Limb (tissue), 2 donors: ENCODE measurements around the gene PRKAR2A.
"Not testable (repeated sequence)": the region's sequence is repeated elsewhere in the genome, so short reads cannot be mapped to it uniquely, and the experiment has no call there.

Experiments
- DNase-seq, 2 donors: peaks; one replicate each; pipeline ENCODE4 v3.0.0-alpha.2; 2016; ENCODE audit errors: extremely low spot score in 2 of 2

The PRKAR2A gene

GRCh38 chr3:48837163-48837562, 10.5 kb downstream of the PRKAR2A start:
- no peak for DNase-seq

GRCh38 chr3:48835650-48836366, 11.9 kb downstream of the PRKAR2A start:
- DNase-seq, result no peak

- DNase-seq, result no peak
Observed at GRCh38 chr3:48832684-48833083, 15.0 kb downstream of the PRKAR2A start.

- no peak for DNase-seq
Observed at GRCh38 chr3:48830715-48831114, 17.0 kb downstream of the PRKAR2A start.

DNA sequence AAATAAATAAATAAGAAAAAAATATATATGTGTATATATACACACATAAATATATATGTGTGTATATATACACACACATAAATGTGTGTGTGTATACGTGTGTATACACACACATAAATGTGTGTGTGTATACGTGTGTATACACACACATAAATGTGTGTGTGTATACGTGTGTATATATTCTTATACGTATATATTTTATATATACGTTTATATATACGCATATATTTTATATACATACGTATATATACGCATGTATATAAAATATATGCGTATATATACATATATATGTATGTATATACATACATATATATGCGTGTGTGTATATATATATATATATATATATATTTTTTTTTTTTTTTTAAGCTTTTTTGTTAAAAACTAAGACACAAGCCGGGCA, 18.1 kb downstream of the PRKAR2A start:
- not testable (repeated sequence) for DNase-seq

DNA sequence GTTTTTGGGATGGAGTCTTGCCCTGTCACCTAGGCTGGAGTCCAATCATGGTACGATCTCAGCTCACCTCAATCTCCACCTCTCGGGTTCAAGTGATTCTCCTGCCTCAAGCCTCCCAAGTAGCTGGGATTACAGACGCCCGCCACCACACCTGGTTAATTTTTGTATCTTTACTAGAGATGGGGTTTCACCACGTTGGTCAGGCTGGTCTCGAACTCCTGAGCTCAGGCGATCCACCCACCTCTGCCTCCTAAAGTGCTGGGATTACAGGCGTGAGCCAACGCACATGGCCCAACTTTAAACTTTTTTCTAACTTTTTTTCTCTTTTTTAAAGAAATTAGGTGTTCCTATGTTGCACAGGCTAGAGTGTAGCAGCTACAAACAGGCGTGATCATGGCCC, 19.8 kb downstream of the PRKAR2A start:
- not testable (repeated sequence) for DNase-seq

- no peak for DNase-seq
Observed at GRCh38 chr3:48826451-48826850, 21.2 kb downstream of the PRKAR2A start.

GRCh38 chr3:48820612-48821324, 26.9 kb downstream of the PRKAR2A start:
- no peak for DNase-seq

- DNase-seq, result no peak
Observed at GRCh38 chr3:48819234-48820221, 28.1 kb downstream of the PRKAR2A start.

DNA sequence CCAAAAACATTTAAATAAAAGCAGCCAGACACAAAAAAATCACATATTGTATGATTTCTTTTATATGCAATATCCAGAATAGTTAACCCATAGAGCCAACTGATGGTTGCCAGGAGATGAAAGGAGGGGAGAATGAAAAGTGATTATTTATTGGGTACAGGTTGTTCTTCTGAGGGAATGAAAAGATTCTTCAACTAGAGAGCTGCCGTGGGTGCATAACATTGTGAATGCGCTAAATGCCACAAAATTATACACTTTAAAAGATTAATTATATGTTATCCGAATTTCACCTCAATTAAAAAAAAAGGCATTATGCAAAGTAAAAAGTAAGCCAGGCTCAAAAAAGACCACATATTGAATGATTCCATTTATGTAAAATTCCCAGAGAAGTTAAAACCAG, 36.1 kb downstream of the PRKAR2A start:
- DNase-seq, result no peak

GRCh38 chr3:48804930-48805329, 42.7 kb downstream of the PRKAR2A start:
- no peak for DNase-seq

- DNase-seq, result not testable (repeated sequence)
Observed at GRCh38 chr3:48800831-48801230, 46.8 kb downstream of the PRKAR2A start.

- DNase-seq, result no peak
Observed at GRCh38 chr3:48798998-48799397, 48.7 kb downstream of the PRKAR2A start.

DNA sequence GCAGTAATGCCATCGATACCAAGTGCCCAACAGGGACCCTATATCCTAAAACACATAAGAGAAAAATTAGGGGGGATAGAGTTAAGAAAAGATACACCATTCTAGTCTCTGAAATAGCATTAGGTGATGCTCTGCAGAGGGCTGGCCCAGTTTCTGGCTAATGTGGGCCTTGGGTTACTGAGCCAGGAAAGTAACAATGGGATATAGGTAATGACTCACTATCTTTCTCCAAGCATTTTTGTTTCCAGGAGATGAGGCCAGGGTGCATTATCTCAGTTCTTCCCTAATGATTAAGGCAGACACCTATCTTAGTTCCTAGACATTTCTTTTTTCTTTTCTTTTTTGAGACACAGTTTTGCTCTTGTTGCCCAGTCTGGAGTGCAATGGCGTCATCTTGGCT, 50.0 kb downstream of the PRKAR2A start:
- DNase-seq, result no peak

DNA sequence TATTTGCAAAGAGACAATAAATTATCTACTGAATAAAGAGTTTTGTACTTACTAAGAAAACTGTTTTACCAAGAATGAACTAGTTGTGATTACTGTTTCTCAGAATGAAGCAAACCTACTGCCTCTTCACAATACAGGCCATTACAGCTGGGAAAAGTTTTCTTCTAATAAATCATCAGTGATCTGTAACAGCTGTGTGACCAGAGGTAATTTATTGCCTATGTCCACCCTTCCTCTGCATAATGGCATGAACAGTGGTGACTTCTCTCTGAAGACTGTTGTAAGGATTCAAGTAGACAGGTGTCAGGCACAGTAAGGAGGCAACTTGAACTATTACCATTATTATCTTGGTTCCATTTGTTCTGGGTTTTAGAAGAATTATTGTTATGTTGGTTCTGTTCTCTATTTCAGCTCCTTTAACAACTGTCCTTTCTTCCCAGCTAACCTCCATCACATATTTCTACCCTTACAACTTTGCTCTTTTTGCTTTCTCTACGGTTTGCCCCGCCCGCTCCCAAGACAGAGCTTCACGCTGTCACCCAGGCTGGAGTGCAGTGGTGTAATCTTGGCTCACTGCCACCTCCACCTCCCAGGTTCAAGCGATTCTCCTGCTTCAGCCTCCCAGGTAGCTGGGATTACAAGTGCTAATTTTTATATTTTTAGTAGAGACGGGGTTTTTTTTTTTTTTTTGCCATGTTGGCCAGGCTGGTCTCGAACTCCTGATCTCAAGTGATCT, 51.5 kb downstream of the PRKAR2A start:
- DNase-seq, result no peak

DNA sequence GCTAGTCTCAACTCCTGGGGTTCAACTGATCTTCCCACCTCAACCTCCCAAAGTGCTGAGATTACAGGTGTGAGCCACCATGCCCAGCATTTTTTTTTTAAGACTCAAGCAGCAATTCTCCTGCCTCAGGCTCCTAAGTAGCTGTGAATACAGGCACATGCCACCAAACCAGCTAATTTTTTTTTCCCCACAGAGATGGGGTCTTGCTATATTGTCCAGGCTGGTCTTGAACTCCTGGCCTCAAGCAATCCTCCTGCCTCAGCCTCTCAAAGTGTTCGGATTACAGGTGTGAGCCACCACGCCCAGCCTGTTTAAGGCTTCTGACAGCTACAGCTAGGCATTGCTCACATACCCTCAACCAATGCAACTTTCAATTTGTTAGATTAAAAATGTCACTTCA, 54.2 kb downstream of the PRKAR2A start:
- not testable (repeated sequence) for DNase-seq

GRCh38 chr3:48789665-48790064, 58.0 kb downstream of the PRKAR2A start:
- DNase-seq, result no peak

- no peak for DNase-seq
Observed at GRCh38 chr3:48788544-48789162, 59.0 kb downstream of the PRKAR2A start.

GRCh38 chr3:48784426-48785120, 63.1 kb downstream of the PRKAR2A start:
- DNase-seq, result no peak

DNA sequence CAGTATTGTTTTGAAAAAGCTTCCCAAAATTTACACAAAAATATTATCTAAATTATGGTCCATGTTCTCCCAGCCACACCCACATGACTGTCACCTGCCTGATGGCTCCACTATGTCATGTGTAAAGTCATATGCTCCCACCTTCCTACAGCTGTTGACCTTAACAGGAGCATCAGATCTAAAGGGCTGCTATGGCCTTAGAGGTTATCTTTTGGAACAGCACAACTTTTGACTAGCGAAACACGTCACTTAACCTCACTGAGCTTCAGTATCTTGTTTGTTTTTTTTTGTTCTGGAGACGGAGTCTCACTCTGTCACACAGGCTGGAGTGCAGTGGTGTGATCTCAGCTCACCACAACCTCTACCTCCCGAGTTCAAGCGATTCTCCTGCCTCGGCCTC, 64.4 kb downstream of the PRKAR2A start:
- no peak for DNase-seq
